Measurements from ENCODE around the gene RBM6. TPM values are rescaled to one million over a fixed set of nuclear protein-coding genes. Genes with fewer than 3 reads are reported as not detected.

RBM6 gene
- total and polyA plus RNA-seq, 9 of the 15 experiments (the other 6 are each of a cell fraction or from before 2014, with no cell fraction given) = 19.9 to 82.2 (median 57.8) TPM

- TF ChIP-seq THAP12 (CRISPR knock-in tag; IDR thresholded peaks at IDR 0.05) (no peak), ZNF277 (CRISPR knock-in tag; IDR thresholded peaks at IDR 0.05; ENCODE audit: borderline replicate concordance) (no peak), ZNF124 (CRISPR knock-in tag; IDR thresholded peaks at IDR 0.05) (no peak), ARID3B (CRISPR knock-in tag; IDR thresholded peaks at IDR 0.05; ENCODE audit: borderline replicate concordance) (no peak), MXD1 (CRISPR knock-in tag; IDR thresholded peaks at IDR 0.05; ENCODE audit: borderline replicate concordance, poor library complexity, severe bottlenecking) (no peak), XRCC4 (IDR thresholded peaks at IDR 0.05; ENCODE audit: extremely low read depth, insufficient read depth, insufficient read length) (no peak), FOSL1 (tag; conservative IDR thresholded peaks at IDR 0.05) (no peak), ZNF77 (CRISPR knock-in tag; IDR thresholded peaks at IDR 0.05) (no peak), CBX8 (IDR thresholded peaks at IDR 0.05; ENCODE audit: borderline replicate concordance, extremely low read depth, low read depth, low read length, poor library complexity, severe bottlenecking) (no peak), TAF7 (tag; IDR thresholded peaks at IDR 0.05) (no peak), CREM (IDR thresholded peaks at IDR 0.05; ENCODE audit: low read depth) (no peak), SRSF7 (optimal IDR thresholded peaks at IDR 0.05; ENCODE audit: low read depth, low read length) (no peak), CREB3 (tag; conservative IDR thresholded peaks at IDR 0.05; ENCODE audit: low read depth) (no peak)
- TF ChIP-seq, protein P1, sequence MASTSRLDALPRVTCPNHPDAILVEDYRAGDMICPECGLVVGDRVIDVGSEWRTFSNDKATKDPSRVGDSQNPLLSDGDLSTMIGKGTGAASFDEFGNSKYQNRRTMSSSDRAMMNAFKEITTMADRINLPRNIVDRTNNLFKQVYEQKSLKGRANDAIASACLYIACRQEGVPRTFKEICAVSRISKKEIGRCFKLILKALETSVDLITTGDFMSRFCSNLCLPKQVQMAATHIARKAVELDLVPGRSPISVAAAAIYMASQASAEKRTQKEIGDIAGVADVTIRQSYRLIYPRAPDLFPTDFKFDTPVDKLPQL (IDR thresholded peaks at IDR 0.05; ENCODE audit: extremely low read depth, insufficient read length) = no peak
- TF ChIP-seq, protein P2, sequence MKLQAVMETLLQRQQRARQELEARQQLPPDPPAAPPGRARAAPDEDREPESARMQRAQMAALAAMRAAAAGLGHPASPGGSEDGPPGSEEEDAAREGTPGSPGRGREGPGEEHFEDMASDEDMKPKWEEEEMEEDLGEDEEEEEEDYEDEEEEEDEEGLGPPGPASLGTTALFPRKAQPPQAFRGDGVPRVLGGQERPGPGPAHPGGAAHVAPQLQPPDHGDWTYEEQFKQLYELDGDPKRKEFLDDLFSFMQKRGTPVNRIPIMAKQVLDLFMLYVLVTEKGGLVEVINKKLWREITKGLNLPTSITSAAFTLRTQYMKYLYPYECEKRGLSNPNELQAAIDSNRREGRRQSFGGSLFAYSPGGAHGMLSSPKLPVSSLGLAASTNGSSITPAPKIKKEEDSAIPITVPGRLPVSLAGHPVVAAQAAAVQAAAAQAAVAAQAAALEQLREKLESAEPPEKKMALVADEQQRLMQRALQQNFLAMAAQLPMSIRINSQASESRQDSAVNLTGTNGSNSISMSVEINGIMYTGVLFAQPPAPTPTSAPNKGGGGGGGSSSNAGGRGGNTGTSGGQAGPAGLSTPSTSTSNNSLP (IDR thresholded peaks at IDR 0.05; ENCODE audit: borderline replicate concordance, low read depth, low read length) = no peak
Observed at GRCh38 chr3:49906073-49906743, 33.7 kb upstream of the RBM6 start (continued).
